WERI-Rb-1 (cell line): Measurements from ENCODE around the gene PPFIA1.
"Not testable (repeated sequence)": the region's sequence is repeated elsewhere in the genome, so short reads cannot be mapped to it uniquely, and the experiment has no call there.

ENCODE experiments used
- DNase-seq: peaks from one replicate; pipeline ENCODE4 v3.0.0-alpha.2; 2020
- H3K27ac ChIP-seq: fragments of 250-450 bp; sonication (Bioruptor Pico); 2 replicates; pipeline ENCODE4 v1.5.1; 2020; ENCODE audit warnings: mild to moderate bottlenecking, moderate library complexity
- H3K27me3 ChIP-seq: fragments of 250-450 bp; sonication (Bioruptor Pico); 2 replicates; pipeline ENCODE4 v1.5.1; 2021; ENCODE audit warnings: mild to moderate bottlenecking, low read depth, moderate library complexity; ENCODE audit not compliant: insufficient read depth, severe bottlenecking
- H3K36me3 ChIP-seq: fragments of 250-450 bp; sonication (Bioruptor Pico); 2 replicates; pipeline ENCODE4 v1.5.1; 2020; ENCODE audit warnings: mild to moderate bottlenecking, moderate library complexity
- H3K4me3 ChIP-seq: 2 replicates; pipeline ENCODE4 v1.5.1; 2011; ENCODE audit warnings: low read depth, mild to moderate bottlenecking, control low read depth, low read length
- H3K9me3 ChIP-seq: fragments of 250-450 bp; sonication (Bioruptor Pico); 2 replicates; pipeline ENCODE4 v1.5.1; 2021; ENCODE audit warnings: mild to moderate bottlenecking, moderate library complexity; ENCODE audit not compliant: severe bottlenecking
- CTCF ChIP-seq: IDR thresholded peaks from 2 replicates; pipeline ENCODE4 v1.5.1; 2011; ENCODE audit warnings: low read depth, mild to moderate bottlenecking, control low read depth, inconsistent platforms, low read length

PPFIA1 gene

GRCh38 chr11:70387564-70387963 is 117.1 kb downstream of the PPFIA1 start:
- Histone ChIP-seq H3K27ac (no peak overlapping the region), H3K36me3 (peaks cover 29% of the 10 kb centered on the region), H3K9me3 (no peaks in the 10 kb centered on the region), H3K27me3 (no peaks in the 10 kb centered on the region), H3K4me3 (no peak overlapping the region)
- TF ChIP-seq CTCF: no peak
- no peak for DNase-seq

- no peak for TF ChIP-seq CTCF
- Histone ChIP-seq H3K4me3 (no peak overlapping the region), H3K27me3 (no peaks in the 10 kb centered on the region), H3K27ac (no peak overlapping the region), H3K36me3 (peaks cover 25% of the 10 kb centered on the region), H3K9me3 (no peaks in the 10 kb centered on the region)
- DNase-seq: no peak
Measured at GRCh38 chr11:70389201-70389600, 118.7 kb downstream of the PPFIA1 start.

GRCh38 chr11:70390882-70391281 is 120.4 kb downstream of the PPFIA1 start:
- not testable (repeated sequence) for H3K27me3 ChIP-seq, H3K4me3 ChIP-seq, DNase-seq, H3K27ac ChIP-seq, H3K9me3 ChIP-seq
- peaks cover 27% of the 10 kb centered on the region for H3K36me3 ChIP-seq

- Histone ChIP-seq H3K36me3 (peaks cover 25% of the 10 kb centered on the region), H3K9me3 (no peaks in the 10 kb centered on the region), H3K27ac (no peak overlapping the region), H3K27me3 (no peaks in the 10 kb centered on the region), H3K4me3 (no peak overlapping the region)
- TF ChIP-seq CTCF: no peak
- DNase-seq: no peak
Measured at GRCh38 chr11:70394211-70394950, 123.9 kb downstream of the PPFIA1 start.

- Histone ChIP-seq H3K9me3 (no peaks in the 10 kb centered on the region), H3K4me3 (peak overlapping the region; percentile 72), H3K27ac (peak overlapping the region; percentile 88), H3K27me3 (no peaks in the 10 kb centered on the region), H3K36me3 (peaks cover 25% of the 10 kb centered on the region)
- no peak for TF ChIP-seq CTCF
- DNase-seq: no peak
Measured at GRCh38 chr11:70397336-70397982, 127.0 kb downstream of the PPFIA1 start.

GRCh38 chr11:70397983-70398833 is 127.7 kb downstream of the PPFIA1 start, which contains the start of gene CTTN:
CTTN (plus strand) TSS chr11:70398529; CDS start chr11:70407298, 8,769 bp downstream.
- Histone ChIP-seq H3K4me3 (peak within 1 kb of the TSS; percentile 72), H3K27me3 (no peaks in the 10 kb centered on the region), H3K36me3 (peaks cover 25% of the 10 kb centered on the region), H3K9me3 (no peaks in the 10 kb centered on the region), H3K27ac (peak within 1 kb of the TSS; percentile 88)
- TF ChIP-seq CTCF: no peak
- DNase-seq: peak; percentile 90
